SK-N-SH (cell line): ENCODE data around the gene DDAH1.
A peak's percentile ranks its signal among the peaks of the same experiment; 100 is the strongest.

Experiments
- CHD2 ChIP-seq: fragments of 150-350 bp; IDR thresholded peaks from 2 replicates; pipeline ENCODE4 v1.6.1; 2018; ENCODE audit warnings: low read length; ENCODE audit not compliant: partially characterized antibody
- ELF1 ChIP-seq: IDR thresholded peaks from 2 replicates; pipeline ENCODE4 v1.4.0; 2012
- EZH2phosphoT487 ChIP-seq: fragments of 200-600 bp; sonication (generic); IDR thresholded peaks from 2 replicates; pipeline ENCODE4 v1.6.1; 2017; ENCODE audit warnings: low read depth, mixed run types, mild to moderate bottlenecking, antibody characterized with exemption, moderate library complexity, borderline replicate concordance
- FOXJ3 ChIP-seq: sonication (generic); formaldehyde crosslinking; IDR thresholded peaks from 2 replicates; pipeline ENCODE4 v1.5.1; 2020; ENCODE audit warnings: mild to moderate bottlenecking, missing genetic modification reagents
- GABPA ChIP-seq: IDR thresholded peaks from 2 replicates; pipeline ENCODE4 v1.4.0; 2012; ENCODE audit warnings: low read depth, mild to moderate bottlenecking
- MAX ChIP-seq: IDR thresholded peaks from 2 replicates; pipeline ENCODE4 v1.4.0; 2012; ENCODE audit warnings: low read depth
- POLR2AphosphoS5 ChIP-seq: IDR thresholded peaks from 2 replicates; pipeline ENCODE4 v1.6.1; 2012; ENCODE audit warnings: low read depth, low read length
- RAD21 ChIP-seq: IDR thresholded peaks from 2 replicates; pipeline ENCODE4 v1.6.1; 2012; ENCODE audit warnings: mild to moderate bottlenecking, low read length
- REST ChIP-seq: IDR thresholded peaks from 2 replicates; pipeline ENCODE4 v1.6.1; 2012; ENCODE audit warnings: mild to moderate bottlenecking, low read depth, low read length, moderate library complexity
- RFX5 ChIP-seq: IDR thresholded peaks from 2 replicates; pipeline ENCODE4 v1.6.1; 2012; ENCODE audit warnings: mild to moderate bottlenecking, improper control_type of control experiment, low read length
- SIN3A ChIP-seq: IDR thresholded peaks from 2 replicates; pipeline ENCODE4 v1.6.1; 2012; ENCODE audit warnings: low read depth, mild to moderate bottlenecking, low read length, moderate library complexity, borderline replicate concordance
- SMC3 ChIP-seq: IDR thresholded peaks from 2 replicates; pipeline ENCODE4 v1.6.1; 2012; ENCODE audit warnings: low read depth, low read length, improper control_type of control experiment
- TF ChIP-seq, protein P1 (sequence below): fragments of 200-600 bp; sonication (generic); IDR thresholded peaks from 2 replicates; pipeline ENCODE4 v1.6.1; 2017; ENCODE audit warnings: antibody characterized with exemption, mild to moderate bottlenecking, moderate library complexity

- TF ChIP-seq POLR2AphosphoS5 (no peak), ELF1 (no peak), SMC3 (no peak), RAD21 (no peak), REST (no peak), EZH2phosphoT487 (no peak), SIN3A (no peak), FOXJ3 (CRISPR knock-in tag) (0 out of 2 replicates have a peak, but pooled peaks have one; percentile 26), MAX (no peak), RFX5 (no peak), CHD2 (no peak), GABPA (no peak)
- TF ChIP-seq, protein P1, sequence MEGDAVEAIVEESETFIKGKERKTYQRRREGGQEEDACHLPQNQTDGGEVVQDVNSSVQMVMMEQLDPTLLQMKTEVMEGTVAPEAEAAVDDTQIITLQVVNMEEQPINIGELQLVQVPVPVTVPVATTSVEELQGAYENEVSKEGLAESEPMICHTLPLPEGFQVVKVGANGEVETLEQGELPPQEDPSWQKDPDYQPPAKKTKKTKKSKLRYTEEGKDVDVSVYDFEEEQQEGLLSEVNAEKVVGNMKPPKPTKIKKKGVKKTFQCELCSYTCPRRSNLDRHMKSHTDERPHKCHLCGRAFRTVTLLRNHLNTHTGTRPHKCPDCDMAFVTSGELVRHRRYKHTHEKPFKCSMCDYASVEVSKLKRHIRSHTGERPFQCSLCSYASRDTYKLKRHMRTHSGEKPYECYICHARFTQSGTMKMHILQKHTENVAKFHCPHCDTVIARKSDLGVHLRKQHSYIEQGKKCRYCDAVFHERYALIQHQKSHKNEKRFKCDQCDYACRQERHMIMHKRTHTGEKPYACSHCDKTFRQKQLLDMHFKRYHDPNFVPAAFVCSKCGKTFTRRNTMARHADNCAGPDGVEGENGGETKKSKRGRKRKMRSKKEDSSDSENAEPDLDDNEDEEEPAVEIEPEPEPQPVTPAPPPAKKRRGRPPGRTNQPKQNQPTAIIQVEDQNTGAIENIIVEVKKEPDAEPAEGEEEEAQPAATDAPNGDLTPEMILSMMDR = no peak
Observed at GRCh38 chr1:85452948-85453347, 12.0 kb downstream of the DDAH1 start.
